Esophagus squamous epithelium (tissue), 5 donors: Measurements from ENCODE around the gene MAP4K1. TPM values are rescaled to one million over a fixed set of nuclear protein-coding genes. Genes with fewer than 3 reads are reported as not detected.

Experiments
- DNase-seq: peaks from one replicate; lab custom pipeline; 2025; lab: John Stamatoyannopoulos, UW
- H3K27ac ChIP-seq, 4 donors: fragments of 200-600 bp; sonication (generic); one replicate each; pipeline ENCODE4 v1.5.1; 2016 to 2019; ENCODE audit warnings: mild to moderate bottlenecking in 1 of 4
- H3K27me3 ChIP-seq, 4 donors: fragments of 200-600 bp; sonication (generic); 1 replicate in 3 of 4; 2 replicates in 1 of 4; pipeline versions ENCODE4 v1.5.1 to v1.6.0; 2017 to 2021; ENCODE audit warnings: antibody characterized with exemption in 1 of 4
- H3K36me3 ChIP-seq, 3 donors: fragments of 200-600 bp; sonication (generic); one replicate each; pipeline ENCODE4 v1.5.1; 2016 to 2019
- H3K4me1 ChIP-seq, 3 donors: fragments of 200-600 bp; sonication (generic); one replicate each; pipeline ENCODE4 v1.5.1; 2017 to 2019
- H3K4me3 ChIP-seq, 4 donors: fragments of 200-600 bp; sonication (generic); 1 replicate in 3 of 4; 2 replicates in 1 of 4; pipeline ENCODE4 v1.5.1; 2016 to 2019; ENCODE audit warnings: mild to moderate bottlenecking in 2 of 4, moderate library complexity in 1 of 4
- H3K9me3 ChIP-seq, 3 donors: fragments of 200-600 bp; sonication (generic); one replicate each; pipeline ENCODE4 v1.5.1; 2016 to 2019
- CTCF ChIP-seq, 6 experiments: fragments of 450-650 bp in 4 of 6; fragments of 200-600 bp in 2 of 6; sonication (generic) in 2 of 6; IDR thresholded peaks; one replicate each; pipeline ENCODE4 v1.5.1; 2016 to 2019; ENCODE audit warnings: antibody characterized with exemption in 6 of 6, mild to moderate bottlenecking in 4 of 6, moderate library complexity in 4 of 6
- POLR2A ChIP-seq, 4 donors: fragments of 450-650 bp; IDR thresholded peaks; one replicate each; pipeline ENCODE4 v1.6.1; 2017; ENCODE audit warnings: antibody characterized with exemption in 4 of 4, mild to moderate bottlenecking in 4 of 4, moderate library complexity in 3 of 4
- WGBS, 2 donors: methylation state at CpG; one replicate each; pipeline ENCODE4 v1.1.5; 2018; 5-methylcytosine and 5-hydroxymethylcytosine counted together
- intact Hi-C: fragments of 100-400 bp; cut with DNase I; formaldehyde crosslinking; loops from one replicate; pipeline ENCODE4 v1.15.0; 2022
- total RNA-seq, 4 donors: library from RNA; depleted of rRNA; stranded (reverse); fragments of >200 nt; gene quantifications; one replicate each; pipeline ENCODE4 v1.1.0, GENCODE V29; 2016
- donor health status: DM: yes; HTN: yes; CAD: no.

The MAP4K1 gene
- total RNA-seq, 4 donors from 2014 or later = 1.5 to 4.2 (median 2.7) TPM

- Histone ChIP-seq H3K36me3 (peaks cover 0 to 17% (median 4%) of the 10 kb centered on the region in 3 donors), H3K27me3 (no peaks in the 10 kb centered on the region), H3K4me1 (peaks cover 92 to 100% (median 94%) of the 10 kb centered on the region in 3 donors), H3K4me3 (peak overlapping the region in 1 of 4 donors; percentile 4), H3K9me3 (no peaks in the 10 kb centered on the region), H3K27ac (peak overlapping the region; percentile 97 to 100 (median 98))
- no peak for DNase-seq
- peak in 1 of 4 donors; percentile 48 for TF ChIP-seq POLR2A (IDR thresholded peaks at IDR 0.05)
- TF ChIP-seq CTCF (IDR thresholded peaks at IDR 0.05) = no peak
- intact Hi-C loops = no loop called here
- WGBS, 2 donors = 0% methylated on average over 1 of the region's 1 CpG; no CpG with 5 or more reads in 1 of the 2 donors
These were observed 44.2 kb upstream of the MAP4K1 start for GRCh38 chr19:38661996-38662395.

- Histone ChIP-seq H3K4me3 (no peak overlapping the region), H3K36me3 (peaks cover 0 to 26% (median 4%) of the 10 kb centered on the region in 3 donors), H3K4me1 (peaks cover 92 to 100% (median 93%) of the 10 kb centered on the region in 3 donors), H3K9me3 (no peaks in the 10 kb centered on the region), H3K27ac (peak overlapping the region; percentile 97 to 100 (median 98)), H3K27me3 (no peaks in the 10 kb centered on the region)
- no peak for TF ChIP-seq POLR2A (IDR thresholded peaks at IDR 0.05)
- TF ChIP-seq CTCF (IDR thresholded peaks at IDR 0.05) = no peak
- 52 to 61% methylated on average over 6 to 7 of the region's 7 CpGs for WGBS, 2 donors
- no peak for DNase-seq
- intact Hi-C loops = no loop called here
These were observed 43.4 kb upstream of the MAP4K1 start for GRCh38 chr19:38661136-38661535.

- 80 to 86% methylated on average over 8 to 9 of the region's 9 CpGs for WGBS, 2 donors
- TF ChIP-seq CTCF (IDR thresholded peaks at IDR 0.05) (no peak), POLR2A (IDR thresholded peaks at IDR 0.05) (no peak)
- no peaks in the 10 kb centered on the region for H3K27me3 ChIP-seq
These were observed 43.0 kb upstream of the MAP4K1 start for GRCh38 chr19:38660724-38661123.

GRCh38 chr19:38658462-38659306 lies 40.9 kb upstream of the MAP4K1 start:
- WGBS, 2 donors = 15 to 25% methylated on average over 8 to 14 of the region's 15 CpGs
- TF ChIP-seq CTCF (IDR thresholded peaks at IDR 0.05) (no peak), POLR2A (IDR thresholded peaks at IDR 0.05) (peak in 1 of 4 donors; percentile 5)

More at GRCh38 chr19:38660724-38661123, 43.0 kb upstream of the MAP4K1 start:
- intact Hi-C loops = no loop called here
- H3K4me1 ChIP-seq = peaks cover 89 to 100% (median 92%) of the 10 kb centered on the region in 3 donors
- no peak for DNase-seq
- no peak overlapping the region for H3K4me3 ChIP-seq
- H3K27ac ChIP-seq = peak overlapping the region; percentile 97 to 100 (median 98)
- H3K36me3 ChIP-seq = peaks cover 0 to 27% (median 4%) of the 10 kb centered on the region in 3 donors
- H3K9me3 ChIP-seq = no peaks in the 10 kb centered on the region

More at GRCh38 chr19:38658462-38659306, 40.9 kb upstream of the MAP4K1 start:
- Histone ChIP-seq H3K4me1 (peaks cover 80 to 100% (median 92%) of the 10 kb centered on the region in 3 donors), H3K4me3 (peak overlapping the region in 3 of 4 donors; percentile 0 to 39 (median 18)), H3K27me3 (no peaks in the 10 kb centered on the region), H3K36me3 (peaks cover 0 to 44% (median 1%) of the 10 kb centered on the region in 3 donors), H3K27ac (peak overlapping the region; percentile 97 to 100 (median 98)), H3K9me3 (no peaks in the 10 kb centered on the region)
- DNase-seq = no peak
- intact Hi-C loops = no loop called here
